HEK293T (cell line): ENCODE data around the gene PALLD.

Source experiments
- ARNT ChIP-seq: fragments of 450-650 bp; IDR thresholded peaks from 2 replicates; pipeline ENCODE4 v1.6.1; 2017; ENCODE audit warnings: mild to moderate bottlenecking
- BHLHE40 ChIP-seq: fragments of 450-650 bp; IDR thresholded peaks from 2 replicates; pipeline ENCODE4 v1.6.1; 2016; ENCODE audit warnings: mild to moderate bottlenecking, moderate library complexity, borderline replicate concordance
- CTBP1 ChIP-seq: fragments of 450-650 bp; IDR thresholded peaks from 2 replicates; pipeline ENCODE4 v1.6.1; 2016; ENCODE audit warnings: borderline replicate concordance
- ELF4 ChIP-seq: fragments of 450-650 bp; IDR thresholded peaks from 2 replicates; pipeline ENCODE4 v1.6.1; 2017; ENCODE audit warnings: antibody characterized with exemption
- FOXK2 ChIP-seq: fragments of 450-650 bp; IDR thresholded peaks from 2 replicates; pipeline ENCODE4 v1.6.1; 2016; ENCODE audit warnings: mild to moderate bottlenecking
- FOXM1 ChIP-seq: fragments of 450-650 bp; IDR thresholded peaks from 2 replicates; pipeline ENCODE4 v1.6.1; 2017; ENCODE audit warnings: mild to moderate bottlenecking, borderline replicate concordance
- HDGF ChIP-seq: fragments of 450-650 bp; IDR thresholded peaks from 2 replicates; pipeline ENCODE4 v1.6.1; 2017; ENCODE audit warnings: antibody characterized with exemption, borderline replicate concordance
- L3MBTL2 ChIP-seq: fragments of 450-650 bp; conservative IDR thresholded peaks from 2 replicates; pipeline ENCODE4 v1.6.1; 2016; ENCODE audit warnings: mild to moderate bottlenecking
- LEF1 ChIP-seq: fragments of 450-650 bp; IDR thresholded peaks from 2 replicates; pipeline ENCODE4 v1.6.1; 2017; ENCODE audit warnings: mild to moderate bottlenecking, borderline replicate concordance
- SP1 ChIP-seq: fragments of 450-650 bp; IDR thresholded peaks from 2 replicates; pipeline ENCODE4 v1.6.1; 2017
- SUZ12 ChIP-seq: fragments of 450-650 bp; IDR thresholded peaks from 2 replicates; pipeline ENCODE4 v1.6.1; 2016; ENCODE audit warnings: mild to moderate bottlenecking
- TARDBP ChIP-seq: fragments of 450-650 bp; IDR thresholded peaks from 2 replicates; pipeline ENCODE4 v1.6.1; 2016
- ZNF384 ChIP-seq: fragments of 450-650 bp; IDR thresholded peaks from 2 replicates; pipeline ENCODE4 v1.6.1; 2016
- TF ChIP-seq, protein P1 (sequence below): fragments of 450-650 bp; IDR thresholded peaks from 2 replicates; pipeline ENCODE4 v1.6.1; 2016

DNA sequence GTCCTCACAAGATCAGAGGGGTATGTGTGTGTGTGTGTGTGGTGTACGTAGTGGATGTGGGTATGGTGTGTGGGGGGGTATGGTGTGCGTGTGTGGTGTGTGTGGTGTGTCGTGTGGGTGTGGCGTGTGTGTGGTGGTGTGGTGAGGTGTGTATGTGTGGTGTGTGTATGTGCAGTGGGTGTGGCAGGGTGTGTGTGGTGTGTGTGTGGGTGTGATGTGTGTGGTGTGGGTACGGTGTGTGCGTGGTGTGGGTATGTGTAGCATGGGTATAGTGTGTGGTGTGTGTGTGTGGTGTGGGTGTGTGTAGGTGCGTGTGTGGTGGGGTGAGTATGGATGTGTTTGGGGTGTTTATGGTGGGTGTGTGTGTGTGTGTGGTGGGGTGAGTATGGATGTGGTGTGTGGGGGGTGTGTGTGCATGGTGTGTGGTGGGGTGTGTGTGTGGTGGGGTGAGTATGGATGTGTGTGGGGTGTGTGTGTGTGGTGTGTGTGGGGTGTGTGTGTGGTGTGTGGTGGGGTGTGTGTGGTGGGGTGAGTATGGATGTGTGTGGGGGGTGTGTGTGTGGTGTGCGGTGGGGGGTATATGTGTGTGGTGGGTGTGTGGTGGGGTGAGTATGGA lies 182.0 kb downstream of the PALLD start:
- TF ChIP-seq BHLHE40: no peak
- TF ChIP-seq ARNT: no peak
- no peak for TF ChIP-seq FOXM1
- TF ChIP-seq SUZ12: no peak
- no peak for TF ChIP-seq L3MBTL2
- TF ChIP-seq LEF1: no peak
- TF ChIP-seq FOXK2: no peak
- no peak for TF ChIP-seq HDGF
- TF ChIP-seq TARDBP: no peak
- TF ChIP-seq ZNF384: no peak
- no peak for TF ChIP-seq ELF4
- TF ChIP-seq, protein P1, sequence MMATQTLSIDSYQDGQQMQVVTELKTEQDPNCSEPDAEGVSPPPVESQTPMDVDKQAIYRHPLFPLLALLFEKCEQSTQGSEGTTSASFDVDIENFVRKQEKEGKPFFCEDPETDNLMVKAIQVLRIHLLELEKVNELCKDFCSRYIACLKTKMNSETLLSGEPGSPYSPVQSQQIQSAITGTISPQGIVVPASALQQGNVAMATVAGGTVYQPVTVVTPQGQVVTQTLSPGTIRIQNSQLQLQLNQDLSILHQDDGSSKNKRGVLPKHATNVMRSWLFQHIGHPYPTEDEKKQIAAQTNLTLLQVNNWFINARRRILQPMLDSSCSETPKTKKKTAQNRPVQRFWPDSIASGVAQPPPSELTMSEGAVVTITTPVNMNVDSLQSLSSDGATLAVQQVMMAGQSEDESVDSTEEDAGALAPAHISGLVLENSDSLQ: no peak
- TF ChIP-seq CTBP1: no peak
- TF ChIP-seq SP1: no peak
